ENCODE measurements around the gene ZMYND8.

ZMYND8 gene

GRCh38 chr20:47198254-47198671, 158.2 kb downstream of the ZMYND8 start:
- no peak overlapping the region for H3K4me3 ChIP-seq (replicated peaks; ENCODE audit: low read depth, low read length)
- DNase-seq (ENCODE audit: low read depth), result no peak
- no peak for TF ChIP-seq CTCF (IDR thresholded peaks at IDR 0.05; ENCODE audit: low read length, missing control alignments)

GRCh38 chr20:47196091-47197081, 160.1 kb downstream of the ZMYND8 start:
- peak; percentile 77 for DNase-seq (ENCODE audit: low read depth)
- TF ChIP-seq CTCF (IDR thresholded peaks at IDR 0.05; ENCODE audit: low read length, missing control alignments), result peak; percentile 92
- H3K4me3 ChIP-seq (replicated peaks; ENCODE audit: low read depth, low read length), result no peak overlapping the region

GRCh38 chr20:47195573-47195972, 160.9 kb downstream of the ZMYND8 start:
- no peak for DNase-seq (ENCODE audit: low read depth)
- no peak overlapping the region for H3K4me3 ChIP-seq (replicated peaks; ENCODE audit: low read depth, low read length)
- no peak for TF ChIP-seq CTCF (IDR thresholded peaks at IDR 0.05; ENCODE audit: low read length, missing control alignments)

GRCh38 chr20:47191956-47192355, 164.5 kb downstream of the ZMYND8 start:
- no peak for TF ChIP-seq CTCF (IDR thresholded peaks at IDR 0.05; ENCODE audit: low read length, missing control alignments)
- no peak for DNase-seq (ENCODE audit: low read depth)
- no peak overlapping the region for H3K4me3 ChIP-seq (replicated peaks; ENCODE audit: low read depth, low read length)

GRCh38 chr20:47191074-47191673, 165.3 kb downstream of the ZMYND8 start:
- DNase-seq (ENCODE audit: low read depth), result no peak
- no peak for TF ChIP-seq CTCF (IDR thresholded peaks at IDR 0.05; ENCODE audit: low read length, missing control alignments)

GRCh38 chr20:47189060-47189459, 167.4 kb downstream of the ZMYND8 start:
- DNase-seq (ENCODE audit: low read depth), result no peak
- H3K4me3 ChIP-seq (replicated peaks; ENCODE audit: low read depth, low read length), result no peak overlapping the region
- TF ChIP-seq CTCF (IDR thresholded peaks at IDR 0.05; ENCODE audit: low read length, missing control alignments), result no peak

More at GRCh38 chr20:47191074-47191673, 165.3 kb downstream of the ZMYND8 start:
- no peak overlapping the region for H3K4me3 ChIP-seq (replicated peaks; ENCODE audit: low read depth, low read length)
